GM18508 (cell line): ENCODE data around the gene RBM15.

Experiments
- ATAC-seq: cut with Tn5 transposase; IDR thresholded peaks from one replicate; pipeline ENCODE4 v1.9.1; 2021; ENCODE audit warnings: moderate number of reproducible peaks; ENCODE audit not compliant: insufficient read depth, unreplicated experiment

The RBM15 gene

DNA sequence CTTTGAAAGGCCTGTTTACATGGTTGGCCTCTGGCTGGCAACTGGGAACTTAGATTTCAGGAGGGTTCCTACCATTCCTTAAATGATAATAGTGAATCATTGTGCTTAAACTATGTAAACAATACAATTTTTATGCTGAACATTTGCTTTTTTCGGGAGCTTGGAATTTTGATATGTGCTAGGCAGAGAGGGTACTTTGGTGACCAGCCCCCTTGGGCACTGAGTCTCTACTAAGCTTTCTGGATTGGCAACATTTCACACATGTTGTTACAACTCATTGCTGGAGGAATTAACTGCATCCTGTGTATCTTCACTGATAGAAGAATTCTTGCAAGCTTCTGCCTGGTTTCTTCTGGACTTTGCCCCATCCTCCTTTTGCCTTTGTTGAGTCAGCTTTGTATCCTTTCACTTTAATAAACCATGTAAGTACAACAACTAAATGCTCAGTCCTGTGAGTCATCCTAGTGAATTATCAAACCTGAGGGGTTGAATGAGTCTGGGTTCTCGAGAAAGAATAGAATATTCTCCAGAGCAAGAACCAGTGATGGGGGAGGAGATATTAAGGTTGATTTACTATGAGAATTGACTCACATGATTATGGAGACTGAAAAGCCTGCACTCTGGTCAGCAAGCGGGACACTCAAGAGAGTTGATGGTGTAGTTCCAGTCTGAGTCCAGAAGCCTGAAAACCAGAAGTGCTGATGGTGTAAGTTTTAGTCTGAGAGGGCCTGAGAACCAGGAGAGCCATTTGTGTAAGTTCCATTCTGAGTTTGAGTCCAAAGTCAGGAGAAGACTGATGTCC lies 54.7 kb downstream of the RBM15 start:
- ATAC-seq, result no peak

DNA sequence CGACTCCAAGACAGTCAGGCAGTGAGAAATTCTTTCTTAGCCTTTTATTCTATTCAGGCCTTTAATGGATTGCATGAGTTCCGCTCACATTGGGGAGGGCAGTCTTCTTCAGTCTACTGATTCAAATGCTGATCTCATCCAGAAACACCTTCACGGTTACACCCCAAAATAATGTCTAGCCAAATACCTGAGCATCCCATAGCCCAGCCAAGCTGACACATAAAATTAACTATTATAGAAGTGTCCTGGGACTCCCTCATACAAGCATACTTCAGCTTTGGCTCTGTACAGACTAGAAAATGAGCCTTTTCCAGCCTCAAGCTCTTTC lies 55.3 kb downstream of the RBM15 start:
- no peak for ATAC-seq
